ENCODE data around the gene NAALADL2. TPM values are rescaled to one million over a fixed set of nuclear protein-coding genes. Genes with fewer than 3 reads are reported as not detected.

NAALADL2 gene
- total and polyA plus RNA-seq, 2 of the 13 experiments (the other 11 are each of a cell fraction or from before 2014, with no cell fraction given) = 0.08 TPM; not detected in 1

GRCh38 chr3:174815750-174816149, 43.4 kb upstream of the NAALADL2 start (continued):
- TF ChIP-seq ZNF615 (CRISPR knock-in tag; IDR thresholded peaks at IDR 0.05; ENCODE audit: borderline replicate concordance) (no peak), ZNF180 (CRISPR knock-in tag; IDR thresholded peaks at IDR 0.05; ENCODE audit: borderline replicate concordance, low read depth) (no peak), ZNF879 (CRISPR knock-in tag; IDR thresholded peaks at IDR 0.05) (no peak), BCL3 (CRISPR knock-in tag; IDR thresholded peaks at IDR 0.05) (no peak)

GRCh38 chr3:174820885-174821284, 38.2 kb upstream of the NAALADL2 start:
- Histone ChIP-seq H3K36me3 (replicated peaks in 1 of 2; ENCODE audit: control insufficient read depth in 1 of 2, insufficient read depth in 2 of 2, low read length in 2 of 2) (no peaks in the 10 kb centered on the region), H3K9me3 (ENCODE audit: low read length) (no peaks in the 10 kb centered on the region), H3K27ac (ENCODE audit: extremely low read length, insufficient read depth, low read length) (no peak overlapping the region), H2AFZ (ENCODE audit: low read length) (no peak overlapping the region), H3K79me2 (ENCODE audit: insufficient read depth, low read length) (no peaks in the 10 kb centered on the region), H3K27me3 (ENCODE audit: control insufficient read depth in 1 of 2, insufficient read depth in 2 of 2, low read length in 2 of 2) (no peaks in the 10 kb centered on the region; a peak in 1 of 5 replicates), H3K4me3 (replicated peaks in 1 of 3; ENCODE audit: insufficient read depth in 1 of 3, low read depth in 2 of 3, low read length in 3 of 3) (no peak overlapping the region), H4K20me1 (ENCODE audit: insufficient read depth, low read length) (no peaks in the 10 kb centered on the region), H3K4me2 (ENCODE audit: low read depth, low read length) (no peak overlapping the region), H3K4me1 (ENCODE audit: insufficient read depth, low read length) (no peaks in the 10 kb centered on the region), H3K9ac (ENCODE audit: insufficient read depth, low read depth, low read length) (no peak overlapping the region)
- ChIA-PET POLR2A (no interaction called here), CTCF (ENCODE audit: low intra/inter-chr PET ratio, low total read pairs) (no interaction called here)
- TF ChIP-seq MED1 (CRISPR knock-in tag; IDR thresholded peaks at IDR 0.05) (no peak), ZNF468 (CRISPR knock-in tag; IDR thresholded peaks at IDR 0.05) (no peak), ZNF530 (CRISPR knock-in tag; IDR thresholded peaks at IDR 0.05; ENCODE audit: low read depth) (no peak), KLF9 (CRISPR knock-in tag; IDR thresholded peaks at IDR 0.05; ENCODE audit: low read depth) (no peak), ZNF619 (CRISPR knock-in tag; IDR thresholded peaks at IDR 0.05) (no peak), CHD2 (IDR thresholded peaks at IDR 0.05; ENCODE audit: low read depth, low read length) (no peak), ZNF761 (CRISPR knock-in tag; conservative IDR thresholded peaks at IDR 0.05) (no peak), DNMT1 (CRISPR knock-in tag; IDR thresholded peaks at IDR 0.05) (no peak)
- DNase-seq (ENCODE audit: low spot score) (no peak), ATAC-seq (no peak), FAIRE-seq (no peak)
- intact Hi-C loops (cut with micrococcal nuclease; ENCODE audit: unreplicated experiment) = loop anchor here (5.0 kb wide), 1 partner anchor 231 kb away; no protein-coding TSS in a partner anchor
- WGBS (ENCODE audit: low lambda C conversion rate) = 0% methylated on average over 1 of the region's 1 CpG
- in situ Hi-C loops (cut with HindIII; ENCODE audit: extremely low pct_ligation_motif_present, low pct_unique_long_range_greater_than_20kb) = no loop called here
- BruUV-seq (replicated peaks) = no TSS peak
